HG03354 (cell line): Measurements from ENCODE around the gene AFAP1L2.

Experiments used
- ATAC-seq: cut with Tn5 transposase; IDR thresholded peaks from one replicate; pipeline ENCODE4 v1.9.1; 2021; ENCODE audit warnings: mild to moderate bottlenecking; ENCODE audit not compliant: unreplicated experiment, poor library complexity, severe bottlenecking

AFAP1L2 gene

DNA sequence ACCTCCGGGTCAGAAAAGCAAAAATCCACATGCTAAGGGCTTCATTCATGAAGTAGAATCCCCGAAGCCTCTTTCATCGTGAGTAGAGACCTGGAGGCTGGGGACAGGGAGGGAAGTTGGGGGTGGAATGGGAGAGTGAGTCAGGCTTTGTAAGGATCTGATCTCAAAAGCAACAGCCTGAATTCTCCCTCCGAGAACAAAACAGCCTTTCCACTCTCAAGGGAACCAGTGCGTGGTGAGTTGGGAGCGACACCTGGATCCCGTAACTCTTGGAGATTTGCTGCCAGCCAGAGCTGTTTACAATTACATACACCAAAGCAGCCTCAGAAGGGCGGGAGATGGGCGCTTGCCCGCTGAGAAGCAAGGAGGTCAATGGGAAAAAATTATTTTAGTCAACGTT is 10.8 kb downstream of the AFAP1L2 start:
- no peak for ATAC-seq

DNA sequence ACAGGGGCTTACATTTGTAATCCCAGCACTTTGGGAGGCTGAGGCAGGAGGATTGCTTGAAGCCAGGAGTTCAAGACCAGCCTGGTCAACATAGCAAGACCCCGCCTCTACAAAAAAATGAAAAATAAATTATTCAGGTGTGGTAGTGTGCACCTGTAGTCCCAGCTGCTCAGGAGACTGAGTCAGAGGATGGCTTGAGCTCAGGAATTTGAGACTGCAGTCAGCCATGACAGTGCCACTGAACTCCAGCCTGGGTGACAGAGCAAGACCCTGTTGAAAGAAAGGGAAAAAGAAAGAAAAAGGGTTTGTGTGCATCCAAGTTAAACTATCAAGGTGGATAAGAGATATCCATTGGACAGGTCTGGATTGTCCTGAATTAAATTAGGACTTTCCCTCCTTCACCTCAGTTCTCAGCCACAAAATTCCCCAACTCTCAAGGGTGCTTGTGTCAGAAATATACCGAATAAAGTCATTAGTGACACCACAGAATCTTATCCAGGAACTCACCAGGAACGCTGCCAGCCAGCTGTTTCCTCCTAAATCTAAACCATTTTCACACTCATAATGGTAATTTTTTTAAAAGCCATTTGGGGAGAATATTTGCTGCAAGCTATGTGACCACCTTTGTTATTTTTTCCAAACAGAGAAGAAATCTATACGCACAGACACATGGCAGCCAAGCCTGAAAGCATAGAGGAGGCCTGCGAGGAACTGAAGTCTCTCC is 12.0 kb downstream of the AFAP1L2 start:
- ATAC-seq = no peak

DNA sequence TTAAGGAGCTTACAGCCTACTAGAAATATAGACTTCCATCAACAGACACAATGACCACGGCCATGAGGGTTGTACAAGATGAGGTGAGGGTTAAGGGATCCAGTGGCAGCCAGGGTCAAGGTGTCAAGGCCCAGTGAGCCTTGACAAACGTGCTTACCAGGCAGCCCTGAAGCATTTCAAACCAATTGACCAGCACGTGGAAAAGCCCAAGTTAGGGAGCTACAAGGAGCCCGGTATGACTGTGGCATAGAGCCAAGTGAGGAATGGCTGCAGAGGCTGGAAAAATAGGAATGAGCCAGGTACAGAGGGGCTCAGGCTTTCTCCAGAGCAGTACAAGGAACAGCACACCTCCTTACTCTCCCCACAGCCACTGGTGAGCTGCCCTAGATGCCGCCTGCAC is 12.7 kb downstream of the AFAP1L2 start:
- no peak for ATAC-seq

DNA sequence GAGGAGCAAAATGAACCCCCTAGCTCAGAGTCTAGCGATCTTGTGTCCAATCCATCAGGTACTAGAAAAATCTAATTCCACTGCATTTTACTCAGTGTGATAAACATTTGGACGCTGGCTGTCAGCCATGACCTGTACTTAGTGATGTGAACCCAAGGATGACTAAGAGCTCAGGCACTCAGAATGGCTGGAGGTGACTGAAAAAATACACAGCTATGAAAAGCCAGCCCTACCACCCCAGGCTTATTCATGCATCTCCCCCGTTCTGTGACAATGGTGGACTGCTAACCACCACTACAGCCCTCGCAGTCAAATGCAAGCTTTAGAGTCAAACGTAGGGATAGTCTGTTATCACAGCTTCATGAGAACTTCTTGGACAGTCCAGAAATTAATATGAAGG is 14.9 kb downstream of the AFAP1L2 start:
- no peak for ATAC-seq

DNA sequence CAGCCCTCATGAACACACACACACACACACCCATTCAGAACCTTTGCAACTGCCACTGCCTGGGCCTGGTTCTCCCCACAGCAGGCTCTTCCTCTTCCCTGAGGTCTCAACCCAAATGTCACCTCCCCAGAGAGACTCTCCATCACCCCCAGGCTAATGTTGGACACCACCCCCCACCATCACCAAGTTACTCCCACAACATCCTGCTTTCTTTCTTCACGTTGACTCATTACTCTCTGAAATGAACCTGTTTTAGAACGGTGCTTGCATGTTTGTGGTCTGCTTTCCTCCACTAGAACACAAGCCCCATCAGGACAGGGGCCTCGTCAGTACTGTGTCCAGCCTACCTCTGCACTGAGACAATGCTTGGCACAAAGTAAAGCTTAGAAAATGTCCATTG is 16.0 kb downstream of the AFAP1L2 start:
- ATAC-seq = no peak

DNA sequence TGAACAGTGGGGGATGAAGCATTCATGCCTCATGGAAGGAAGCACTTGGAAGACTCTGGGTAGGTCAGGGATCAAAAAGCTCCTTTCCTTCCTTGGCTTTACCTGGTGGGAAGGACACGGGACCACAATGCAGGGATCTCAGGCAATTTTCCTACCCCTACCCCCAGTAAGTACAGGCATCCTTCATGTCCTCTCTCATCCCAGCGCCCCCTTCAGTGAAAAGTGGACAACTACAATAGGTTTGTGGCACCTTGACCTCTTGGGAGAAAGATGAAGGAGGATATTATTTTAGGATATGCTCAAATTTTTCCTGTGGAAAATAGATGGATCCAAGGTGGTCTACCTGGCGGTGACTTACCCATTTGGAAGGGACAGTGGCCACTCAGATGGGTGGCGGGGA is 16.5 kb downstream of the AFAP1L2 start:
- no peak for ATAC-seq

GRCh38 chr10:114386452-114386851 is 17.9 kb downstream of the AFAP1L2 start:
- ATAC-seq = no peak

DNA sequence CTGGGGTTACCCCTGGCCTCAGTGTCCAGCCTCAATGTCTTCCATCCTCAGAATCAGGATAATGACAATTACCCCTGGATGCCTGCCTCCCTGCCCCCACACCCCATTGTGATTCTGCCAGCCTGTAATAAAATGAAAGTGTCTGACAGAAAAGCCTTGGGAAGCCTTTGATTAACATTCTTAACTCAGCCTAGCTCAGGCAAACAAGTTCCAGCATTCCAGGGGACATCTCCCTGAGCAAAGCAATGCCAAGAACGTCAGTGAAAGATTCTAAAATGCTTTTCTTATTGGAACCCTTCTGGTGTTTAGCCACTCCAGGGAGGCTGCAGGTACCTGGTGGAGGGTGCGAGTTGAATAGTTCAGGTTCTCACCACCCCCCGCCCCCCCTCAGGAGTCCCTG is 18.7 kb downstream of the AFAP1L2 start:
- ATAC-seq = no peak

- no peak for ATAC-seq
Observed at GRCh38 chr10:114384601-114385000, 19.7 kb downstream of the AFAP1L2 start.

- ATAC-seq = no peak
Observed at GRCh38 chr10:114384181-114384580, 20.1 kb downstream of the AFAP1L2 start.

- ATAC-seq = no peak
Observed at GRCh38 chr10:114380797-114381196, 23.5 kb downstream of the AFAP1L2 start.

- no peak for ATAC-seq
Observed at GRCh38 chr10:114380060-114380459, 24.2 kb downstream of the AFAP1L2 start.

GRCh38 chr10:114379631-114380041 is 24.7 kb downstream of the AFAP1L2 start:
- ATAC-seq = no peak

- no peak for ATAC-seq
Observed at GRCh38 chr10:114376523-114376922, 27.8 kb downstream of the AFAP1L2 start.

DNA sequence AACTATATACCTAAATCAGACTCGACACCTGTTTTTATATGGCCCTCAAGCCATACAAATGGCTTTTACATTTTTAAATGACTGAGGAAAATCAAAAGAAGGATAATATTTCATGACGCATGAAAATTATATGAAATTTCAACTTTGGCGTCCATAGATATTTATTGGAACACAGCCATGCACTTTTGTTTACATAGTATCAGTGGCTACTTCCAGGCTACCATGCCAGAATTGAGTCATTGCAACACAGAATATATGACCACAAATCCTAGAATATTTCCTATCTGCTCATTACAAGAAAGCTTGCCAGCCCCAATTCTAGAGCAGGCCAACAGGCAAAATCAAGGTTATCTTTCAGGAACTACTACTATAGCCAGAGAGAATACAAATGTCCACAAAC is 29.3 kb downstream of the AFAP1L2 start:
- no peak for ATAC-seq

- no peak for ATAC-seq
Observed at GRCh38 chr10:114374053-114374791, 30.1 kb downstream of the AFAP1L2 start.

- no peak for ATAC-seq
Observed at GRCh38 chr10:114373631-114374030, 30.7 kb downstream of the AFAP1L2 start.

DNA sequence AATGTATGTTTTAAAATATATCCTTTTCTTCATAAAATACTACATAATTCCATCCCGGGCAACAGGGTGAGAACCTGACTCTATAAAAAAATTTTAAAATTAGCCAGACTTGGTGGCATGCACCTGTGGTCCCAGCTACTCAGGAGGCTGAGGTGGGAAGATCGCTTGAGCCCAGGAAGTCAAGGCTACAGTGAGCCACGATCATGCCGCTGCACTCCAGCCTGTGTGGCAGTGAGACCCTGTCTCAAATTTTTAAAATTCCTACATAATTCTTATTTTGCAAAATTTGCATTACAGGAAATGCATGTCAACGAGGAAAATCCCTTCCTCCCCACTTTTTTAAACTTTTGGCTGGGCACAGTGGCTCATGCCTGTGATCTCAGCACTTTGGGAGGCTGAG is 31.3 kb downstream of the AFAP1L2 start:
- no peak for ATAC-seq

DNA sequence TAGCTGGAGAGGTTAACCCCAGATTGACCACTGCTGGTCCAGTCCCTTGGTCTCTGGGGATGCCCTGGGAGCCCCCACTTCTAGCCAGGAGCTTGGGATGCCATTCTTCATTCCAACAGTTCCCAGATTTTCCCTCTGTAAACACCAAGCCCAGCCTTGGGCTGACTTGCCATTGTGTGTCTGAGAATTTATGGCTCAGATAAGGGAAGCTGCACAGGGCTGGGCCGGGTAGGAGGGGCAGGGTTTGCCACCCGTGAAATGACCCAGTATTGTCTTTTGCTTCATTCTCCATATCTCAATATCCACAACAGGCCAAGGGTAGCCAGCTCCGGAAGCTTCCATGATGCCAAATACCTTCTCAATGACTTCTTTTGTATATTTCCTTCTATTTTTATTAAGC is 32.1 kb downstream of the AFAP1L2 start:
- ATAC-seq = no peak

GRCh38 chr10:114370966-114371365 is 33.3 kb downstream of the AFAP1L2 start:
- ATAC-seq = no peak

- no peak for ATAC-seq
Observed at GRCh38 chr10:114370199-114370598, 34.1 kb downstream of the AFAP1L2 start.

GRCh38 chr10:114368057-114368391 is 36.3 kb downstream of the AFAP1L2 start:
- ATAC-seq = no peak
